ENCODE data around the gene GPATCH2.

GRCh38 chr1:217561446-217561845 is 69.4 kb downstream of the GPATCH2 start:
- no peak for TF ChIP-seq CTCF (IDR thresholded peaks at IDR 0.05)
- no peak for TF ChIP-seq POLR2A (IDR thresholded peaks at IDR 0.05)
- TF ChIP-seq POLR2AphosphoS5 (IDR thresholded peaks at IDR 0.05) = no peak
- no peak for TF ChIP-seq EP300 (IDR thresholded peaks at IDR 0.05; ENCODE audit: low read depth)
